Stimulated activated CD8-positive, alpha-beta memory T cell treated with anti-CD3 and anti-CD28 coated beads, Interleukin-15, amount 100 ng/mL, for 24 hours (primary cell): ENCODE data around the gene RCOR3.
A peak's percentile ranks its signal among the peaks of the same experiment; 100 is the strongest.
"Not testable (repeated sequence)": the region's sequence is repeated elsewhere in the genome, so short reads cannot be mapped to it uniquely, and the experiment has no call there.

Experiments
- DNase-seq: peaks from one replicate; pipeline ENCODE4 v3.0.0-alpha.2; 2020; ENCODE audit warnings: low read depth

Gene RCOR3

DNA sequence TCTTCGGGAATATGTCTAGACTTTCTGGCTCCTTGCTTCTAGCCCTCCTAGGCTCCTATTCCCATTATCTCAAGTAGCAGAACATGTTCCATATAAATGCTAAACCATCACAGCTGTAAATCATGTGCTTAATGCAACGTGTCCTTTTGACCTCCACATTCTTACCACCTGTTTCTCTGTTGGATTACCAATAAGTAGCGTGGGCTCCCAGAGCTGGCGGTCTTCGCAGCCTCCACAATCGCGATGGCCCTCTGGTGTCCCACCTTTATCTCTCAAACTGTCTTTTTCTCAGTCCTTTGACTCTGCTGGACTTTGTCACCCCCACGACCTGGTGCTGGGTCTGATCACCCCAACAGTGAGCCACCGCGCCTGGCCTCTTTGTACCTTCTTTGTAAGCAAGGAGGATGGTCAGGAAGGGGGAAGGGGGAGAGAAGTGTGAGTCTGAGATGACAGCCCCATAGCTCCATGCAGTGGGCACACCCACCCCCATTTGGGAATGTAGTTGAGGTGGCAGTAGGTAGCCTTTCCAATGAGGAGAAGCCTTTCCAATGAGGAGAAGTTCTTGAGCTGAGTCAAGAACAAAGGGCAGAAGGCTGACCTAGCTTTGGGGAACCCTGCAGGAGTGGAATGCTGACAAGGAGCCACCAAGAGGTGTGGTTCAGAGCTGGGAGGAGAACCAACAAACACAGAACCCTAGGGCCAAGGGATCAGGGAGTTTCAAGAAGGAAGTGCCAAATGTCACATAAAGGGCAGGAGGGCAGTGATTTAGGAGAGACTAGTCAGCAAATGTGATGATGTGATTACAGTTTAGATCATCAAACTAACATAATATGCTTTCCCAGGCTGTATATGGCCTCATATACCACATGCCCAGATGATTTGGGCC, 81.7 kb downstream of the RCOR3 start:
- no peak for DNase-seq

DNA sequence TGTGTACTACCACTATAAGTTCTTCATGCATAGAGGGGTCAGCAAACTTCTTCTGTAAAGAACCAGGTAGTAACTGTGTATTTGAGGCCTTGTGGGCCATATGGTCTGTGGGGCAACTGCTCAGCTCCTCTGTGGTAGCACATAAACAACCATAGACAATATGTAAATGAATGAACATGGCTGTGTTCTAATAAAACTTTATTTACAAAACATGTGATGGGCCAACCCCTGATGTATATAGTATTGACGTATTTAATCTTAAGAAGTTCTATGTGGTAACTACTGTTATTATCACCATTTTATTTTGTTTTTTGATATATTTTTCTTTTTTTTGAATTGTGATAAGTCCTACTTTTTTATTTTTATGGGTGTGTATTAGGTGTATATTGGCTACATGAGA, 82.8 kb downstream of the RCOR3 start:
- no peak for DNase-seq

DNA sequence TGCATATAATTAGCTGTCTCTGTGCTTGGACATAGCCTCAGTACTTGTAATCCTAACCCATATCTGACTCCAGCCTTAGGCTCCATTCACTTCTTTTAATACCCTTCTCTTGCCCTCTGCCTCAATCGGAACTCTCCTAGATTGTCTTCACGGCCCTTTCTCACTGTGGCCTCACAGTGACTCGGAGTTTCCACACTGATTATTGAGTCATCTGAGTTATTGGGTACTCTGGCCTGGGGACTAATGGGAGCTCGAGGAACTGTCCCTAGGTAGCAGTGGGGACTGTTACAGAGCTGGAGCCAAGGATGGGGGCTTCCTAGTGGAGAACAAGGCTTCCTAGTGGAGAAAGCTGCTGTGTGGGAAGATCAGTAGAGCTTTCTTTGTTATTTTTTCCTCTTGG, 84.4 kb downstream of the RCOR3 start:
- DNase-seq = no peak

DNA sequence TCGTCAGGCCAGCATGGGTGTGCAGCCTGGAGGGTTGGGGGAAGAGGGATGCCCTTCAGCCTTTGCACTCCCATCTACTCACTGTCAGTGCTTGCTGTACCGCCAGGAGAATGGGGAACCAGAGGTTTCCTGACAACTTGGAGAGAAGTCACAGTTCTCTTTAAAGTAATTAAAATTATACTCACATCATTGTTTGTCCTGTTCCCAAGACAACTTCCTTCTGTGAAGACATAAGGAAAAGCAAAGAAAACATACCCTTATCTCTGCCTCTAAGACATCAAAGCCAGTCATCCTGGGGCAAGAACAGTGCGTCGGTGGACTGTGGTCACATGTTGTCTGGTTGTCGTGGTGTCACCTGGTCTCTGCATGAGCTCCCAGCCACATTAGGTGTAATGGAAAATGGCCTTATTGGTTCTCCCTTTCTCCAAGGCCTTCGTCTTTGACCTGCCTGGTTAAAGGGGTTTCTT, 85.0 kb downstream of the RCOR3 start:
- no peak for DNase-seq

- DNase-seq = no peak
These were observed 86.6 kb downstream of the RCOR3 start for GRCh38 chr1:211345719-211346118.

GRCh38 chr1:211347077-211347844, 88.1 kb downstream of the RCOR3 start:
- no peak for DNase-seq

- no peak for DNase-seq
These were observed 89.4 kb downstream of the RCOR3 start for GRCh38 chr1:211348547-211348946.

DNA sequence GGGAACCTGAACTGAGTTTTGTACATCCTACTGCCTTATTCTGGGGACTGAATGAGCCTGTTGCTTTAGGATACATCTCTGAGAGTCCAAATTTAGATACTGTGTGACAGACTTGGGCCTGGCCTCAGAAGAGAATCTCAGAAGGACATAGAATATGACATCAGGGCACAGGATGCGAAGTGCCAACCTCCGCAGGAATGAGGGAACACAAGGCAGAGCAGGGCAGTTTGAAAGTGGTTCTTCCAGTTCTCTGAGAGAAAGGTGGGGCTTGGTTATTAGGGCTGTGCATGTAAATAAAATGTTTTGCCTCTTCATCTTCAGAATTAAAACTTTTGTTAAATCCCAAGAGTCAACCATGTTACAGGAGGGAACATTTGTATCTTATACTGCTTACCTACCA, 90.6 kb downstream of the RCOR3 start:
- DNase-seq = no peak

DNA sequence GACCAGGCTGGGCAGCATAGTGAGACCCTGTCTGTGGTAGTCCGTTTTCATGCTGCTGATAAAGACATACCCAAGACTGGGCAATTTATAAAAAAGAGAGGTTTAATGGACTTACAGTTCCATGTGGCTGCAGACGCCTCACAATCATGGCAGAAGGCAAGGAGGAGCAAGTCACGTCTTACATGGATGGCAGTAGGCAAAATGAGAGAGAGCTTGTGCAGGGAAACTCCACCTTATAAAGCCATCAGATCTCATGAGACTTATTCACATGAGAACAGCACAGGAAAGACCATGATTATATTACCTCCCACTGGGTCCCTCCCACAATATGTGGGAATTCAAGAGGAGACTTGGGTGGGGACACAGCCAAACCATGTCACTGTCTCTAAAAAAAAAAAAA, 92.9 kb downstream of the RCOR3 start:
- not testable (repeated sequence) for DNase-seq

- DNase-seq = no peak
These were observed 93.3 kb downstream of the RCOR3 start for GRCh38 chr1:211352465-211352864.

GRCh38 chr1:211352985-211353515, 93.9 kb downstream of the RCOR3 start:
- peak; percentile 24 for DNase-seq

DNA sequence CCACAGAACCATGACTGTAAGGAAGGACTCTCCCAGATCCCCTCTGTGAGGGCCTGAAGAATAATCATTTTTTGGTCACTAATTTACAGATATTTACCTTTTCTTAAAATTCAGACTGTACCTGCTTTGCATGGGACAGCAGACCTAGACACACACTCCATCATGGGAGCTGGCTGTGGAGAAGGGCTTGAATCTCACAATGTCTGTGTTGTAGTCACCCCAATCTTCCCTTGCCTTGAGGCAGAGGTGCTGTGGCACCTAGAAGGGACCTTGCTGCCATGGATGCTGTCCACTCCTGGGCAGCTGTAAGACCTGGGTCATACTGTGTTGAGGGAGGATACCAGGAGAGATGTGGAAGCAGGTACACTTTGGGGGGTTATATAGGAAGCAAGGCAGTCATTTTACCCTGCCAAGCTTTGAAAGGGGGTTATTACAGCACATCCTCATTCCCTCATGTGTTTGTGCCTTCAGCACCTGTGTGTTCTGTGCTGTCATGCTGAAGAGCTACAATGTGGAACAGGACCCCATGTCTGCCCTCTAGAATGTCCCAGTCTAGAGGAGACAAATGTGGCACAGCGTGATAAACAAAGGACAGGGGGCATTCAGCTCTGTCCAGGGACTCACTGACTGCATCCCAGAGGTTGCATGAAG, 94.5 kb downstream of the RCOR3 start:
- DNase-seq = no peak

DNA sequence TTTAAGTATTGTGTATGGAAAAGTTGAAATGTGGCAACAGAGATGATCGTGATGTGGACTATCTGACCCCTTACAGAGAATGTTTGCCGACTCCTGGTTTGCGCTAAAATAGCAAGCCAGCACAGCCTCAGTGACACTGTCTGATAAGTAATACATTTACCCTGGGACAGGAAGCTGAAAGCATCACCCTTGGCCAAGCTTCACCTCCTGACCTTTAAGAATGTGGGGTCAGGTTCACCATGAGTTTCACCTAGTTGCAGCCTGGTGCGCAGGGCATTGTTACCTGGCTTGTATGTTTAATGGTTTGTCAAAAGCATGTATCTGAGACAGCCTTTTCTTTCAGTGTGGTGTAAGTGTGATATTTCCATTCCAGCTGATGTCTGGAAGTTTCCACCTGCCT, 96.7 kb downstream of the RCOR3 start:
- no peak for DNase-seq

DNA sequence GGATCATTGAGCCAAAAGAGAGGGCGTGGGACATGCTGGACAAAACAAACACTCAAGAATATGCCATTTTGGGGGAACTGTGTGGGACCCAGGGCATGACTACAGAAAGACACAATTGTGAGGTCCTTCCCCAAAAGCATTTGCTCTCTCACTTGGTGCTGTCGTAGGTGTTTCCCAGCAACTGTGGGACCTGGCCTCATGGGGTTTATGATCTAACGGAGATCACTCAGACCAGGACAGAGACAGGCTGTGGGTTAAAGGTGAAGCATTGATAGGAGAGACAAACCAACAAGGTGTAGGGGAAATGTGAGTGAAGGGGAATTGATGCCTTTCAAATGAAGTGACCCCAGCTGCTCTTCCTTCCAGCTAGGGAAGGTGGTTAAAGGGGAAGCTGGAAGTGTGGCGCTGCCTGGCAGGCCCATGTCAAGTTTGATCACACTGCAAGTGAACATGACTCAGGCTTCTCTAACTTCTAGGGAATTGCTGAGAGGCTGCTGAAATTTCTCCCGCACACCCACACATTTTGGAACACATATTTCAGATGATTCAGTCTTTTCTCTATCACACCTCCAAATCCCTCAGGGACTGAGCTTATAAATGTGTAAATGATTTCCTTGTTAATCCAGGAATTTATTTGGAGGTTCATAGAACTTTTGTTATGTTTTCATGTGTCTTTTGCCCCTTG, 97.7 kb downstream of the RCOR3 start:
- DNase-seq = no peak

DNA sequence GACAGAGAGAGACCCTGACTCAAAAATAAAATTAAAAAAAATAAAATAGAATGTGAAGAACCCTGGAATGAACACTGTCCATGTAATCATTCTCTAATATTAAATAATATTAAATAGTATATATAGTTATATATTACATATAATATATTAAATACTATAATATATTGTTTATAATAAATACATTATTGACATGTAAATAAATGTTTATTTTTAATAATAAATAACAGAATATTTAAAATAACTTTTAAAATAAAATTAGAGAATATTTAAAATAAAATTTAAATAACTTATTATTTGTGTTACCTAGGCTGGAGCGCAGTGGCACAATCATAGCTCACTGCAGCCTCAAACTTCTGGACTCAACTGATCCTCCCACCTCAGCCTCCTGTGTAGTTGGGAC, 99.5 kb downstream of the RCOR3 start:
- DNase-seq = no peak

- no peak for DNase-seq
These were observed 100.7 kb downstream of the RCOR3 start for GRCh38 chr1:211359876-211360275.

GRCh38 chr1:211361202-211361601, 102.0 kb downstream of the RCOR3 start:
- DNase-seq = no peak
